GM18909 (cell line): Measurements from ENCODE around the gene TMEM94.

ENCODE experiments used
- ATAC-seq: cut with Tn5 transposase; IDR thresholded peaks from one replicate; pipeline ENCODE4 v1.9.1; 2021; ENCODE audit warnings: mild to moderate bottlenecking; ENCODE audit not compliant: unreplicated experiment, poor library complexity

Gene TMEM94

GRCh38 chr17:75521951-75522727 lies 65.7 kb downstream of the TMEM94 start:
- ATAC-seq: no peak

DNA sequence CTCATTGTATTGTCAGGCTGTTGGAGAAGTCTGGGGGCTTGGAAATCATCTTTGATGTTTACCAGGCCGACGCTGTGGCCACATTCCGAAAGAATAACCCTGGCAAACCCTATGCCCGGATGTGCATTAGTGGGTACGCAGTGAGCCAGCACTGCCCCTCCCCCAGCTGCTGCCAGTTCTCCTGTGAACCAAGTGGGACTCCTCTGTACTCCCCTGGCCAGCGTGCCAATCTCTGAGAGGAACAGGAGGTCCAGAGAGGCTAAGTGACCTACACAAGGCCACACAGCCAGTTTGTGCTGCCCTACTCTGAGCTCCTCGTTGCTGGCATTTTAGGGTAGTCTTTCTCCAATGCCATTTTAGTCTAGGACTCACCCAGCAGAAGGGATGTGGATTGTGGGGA lies 67.2 kb downstream of the TMEM94 start:
- no peak for ATAC-seq

DNA sequence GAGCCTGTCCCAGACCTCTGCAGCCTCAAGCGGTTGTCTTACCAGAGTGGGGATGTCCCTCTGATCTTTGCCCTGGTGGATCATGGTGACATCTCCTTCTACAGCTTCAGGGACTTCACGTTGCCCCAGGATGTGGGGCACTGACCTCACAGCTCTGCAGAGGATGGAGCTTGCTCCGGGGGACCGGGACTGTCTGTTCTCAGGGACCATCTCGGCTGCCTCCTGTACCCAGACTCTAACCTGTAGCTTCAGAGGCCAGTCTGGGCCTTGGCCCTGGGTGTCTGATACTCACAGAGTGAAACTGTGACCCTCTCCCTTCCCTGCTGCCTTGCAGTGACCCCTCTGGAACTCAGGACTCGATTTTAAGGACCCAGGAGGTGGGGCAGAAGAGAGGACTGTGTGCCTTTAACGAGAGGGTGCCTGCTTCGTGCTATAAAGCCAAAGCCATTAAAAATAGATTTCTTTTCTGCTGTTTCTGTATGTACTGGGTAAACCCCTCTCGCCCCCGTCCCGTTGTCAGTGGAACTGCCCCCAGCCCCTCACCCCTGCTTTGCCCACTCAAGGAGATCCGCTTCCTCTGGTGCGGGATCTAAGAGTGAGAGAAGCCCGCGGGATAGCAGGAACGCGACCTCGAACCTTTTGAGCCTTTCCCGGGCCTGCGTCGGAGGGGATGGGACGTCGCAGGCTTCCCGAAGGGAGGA lies 68.0 kb downstream of the TMEM94 start:
- ATAC-seq: no peak

DNA sequence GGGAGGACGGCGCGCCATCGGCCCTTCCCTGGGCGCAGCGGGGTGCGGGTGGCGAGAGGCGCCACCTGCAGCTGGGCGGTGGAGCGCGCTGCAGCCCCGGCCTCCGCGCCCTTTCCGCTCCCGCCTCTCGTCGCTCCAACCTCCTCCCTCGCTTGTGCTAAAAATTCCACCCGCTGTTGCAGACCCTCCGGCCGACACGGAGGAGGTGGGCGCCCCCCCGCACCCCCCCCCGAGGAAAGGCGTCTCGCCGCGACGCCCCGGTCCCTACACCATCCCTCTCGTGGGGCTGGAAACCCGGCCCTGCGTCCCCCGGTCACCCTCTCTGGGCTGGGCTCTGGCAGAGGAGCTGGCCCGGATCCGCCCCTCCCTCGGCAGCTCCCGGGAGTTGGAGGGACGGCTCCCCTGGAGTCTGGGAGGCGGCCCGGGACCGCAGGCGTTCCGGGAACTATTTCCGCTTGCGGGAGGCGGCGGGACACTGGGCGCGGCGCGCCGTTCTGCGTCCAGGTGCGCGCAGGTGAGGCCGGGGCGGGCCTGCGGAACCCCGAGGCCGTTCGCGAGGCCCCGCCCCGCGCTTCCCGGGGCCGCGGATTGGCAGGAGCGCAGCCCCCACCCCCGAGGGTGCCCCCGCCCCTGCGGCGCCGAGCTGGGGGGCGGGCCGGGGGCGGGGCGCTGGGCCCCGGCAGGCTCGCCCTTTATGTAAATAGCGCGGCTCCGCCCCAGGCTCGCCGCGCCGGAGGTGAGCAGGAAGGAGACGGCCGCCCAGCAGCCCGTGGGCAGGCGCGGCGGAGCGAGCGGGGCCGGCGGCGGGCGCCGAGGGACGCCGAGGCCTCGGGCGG lies 68.8 kb downstream of the TMEM94 start, which contains the start of gene LLGL2:
TSS of gene LLGL2 (plus strand) at position 728 of the 836 bp plus-strand sequence. CDS start 17,730 bp downstream, outside the sequence.
- peak; percentile 78 for ATAC-seq

GRCh38 chr17:75525806-75526554 lies 69.5 kb downstream of the TMEM94 start:
- ATAC-seq: peak; percentile 13

DNA sequence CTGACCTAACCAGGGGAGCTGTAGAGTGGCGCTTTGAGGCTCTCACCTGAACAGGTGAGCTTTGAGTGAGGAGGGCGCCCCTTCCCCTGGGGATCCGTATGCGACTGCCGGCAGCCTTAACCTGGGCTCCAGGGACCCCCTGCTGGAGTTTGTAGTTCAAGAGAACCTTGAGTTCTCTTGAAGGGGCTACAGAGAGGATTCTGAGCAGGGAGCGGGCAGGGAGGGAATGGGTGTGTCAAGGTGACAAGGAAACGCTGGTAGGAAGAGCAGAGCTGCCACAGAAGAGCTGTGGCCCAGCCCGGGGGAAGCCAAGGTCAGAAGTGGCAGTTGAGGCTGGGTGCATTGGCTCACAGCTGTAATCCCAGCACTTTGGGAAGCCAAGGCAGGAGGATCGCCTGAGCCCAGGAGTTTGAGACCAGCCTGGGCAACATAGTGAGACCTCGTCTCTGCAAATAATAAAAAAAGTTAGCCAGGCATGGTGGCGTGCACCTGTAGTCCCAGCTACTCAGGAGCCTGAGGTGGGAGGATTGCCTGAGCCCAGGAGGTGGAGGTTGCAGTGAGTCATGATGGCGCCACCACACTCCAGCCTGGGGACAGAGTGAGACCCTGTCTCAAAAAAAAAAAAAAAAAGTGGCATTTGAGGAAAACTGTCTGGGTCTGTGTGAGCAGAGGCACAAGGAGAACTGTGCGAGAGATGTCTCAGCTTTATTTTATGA lies 70.3 kb downstream of the TMEM94 start:
- ATAC-seq: no peak

- ATAC-seq: no peak
These were observed 74.6 kb downstream of the TMEM94 start for GRCh38 chr17:75530837-75531720.

DNA sequence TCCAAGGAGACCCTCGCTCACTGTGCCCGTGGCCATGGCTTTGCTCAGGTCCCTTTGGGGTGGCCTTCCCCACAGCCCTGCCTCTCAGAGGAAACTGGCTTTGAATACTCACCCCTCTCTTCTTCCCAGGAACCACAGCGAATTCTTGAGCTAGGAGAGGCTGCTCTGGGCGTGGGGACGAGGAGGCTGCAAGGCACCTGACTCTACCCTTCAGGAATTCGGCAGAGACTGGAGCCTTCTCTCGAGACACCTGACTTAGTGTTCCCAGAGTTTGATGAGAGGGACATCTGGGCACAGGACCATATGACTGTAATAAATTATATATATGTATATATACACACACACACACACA lies 75.3 kb downstream of the TMEM94 start:
- no peak for ATAC-seq

- ATAC-seq: peak; percentile 67
These were observed 78.7 kb downstream of the TMEM94 start for GRCh38 chr17:75535119-75535537.

GRCh38 chr17:75535871-75536270 lies 79.4 kb downstream of the TMEM94 start:
- no peak for ATAC-seq

DNA sequence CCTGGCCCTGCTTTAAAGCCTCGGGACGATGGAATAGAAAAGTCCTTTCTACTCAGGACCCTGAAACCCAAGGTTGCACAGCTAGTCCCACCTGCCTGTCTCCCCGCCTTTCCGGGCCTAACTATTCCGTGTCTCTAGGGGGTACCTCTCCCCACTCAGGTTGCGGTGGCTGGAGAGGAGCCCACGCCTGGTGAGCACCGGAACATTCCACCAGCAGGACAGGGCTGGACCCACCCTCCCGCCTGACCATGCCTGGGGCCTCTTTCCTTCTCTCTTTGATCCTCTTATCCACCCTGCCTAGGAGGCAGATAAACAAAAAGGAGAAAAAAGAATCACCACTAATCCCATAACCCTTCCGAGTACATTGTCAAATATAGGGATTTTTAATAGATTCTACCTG lies 79.9 kb downstream of the TMEM94 start:
- ATAC-seq: no peak

DNA sequence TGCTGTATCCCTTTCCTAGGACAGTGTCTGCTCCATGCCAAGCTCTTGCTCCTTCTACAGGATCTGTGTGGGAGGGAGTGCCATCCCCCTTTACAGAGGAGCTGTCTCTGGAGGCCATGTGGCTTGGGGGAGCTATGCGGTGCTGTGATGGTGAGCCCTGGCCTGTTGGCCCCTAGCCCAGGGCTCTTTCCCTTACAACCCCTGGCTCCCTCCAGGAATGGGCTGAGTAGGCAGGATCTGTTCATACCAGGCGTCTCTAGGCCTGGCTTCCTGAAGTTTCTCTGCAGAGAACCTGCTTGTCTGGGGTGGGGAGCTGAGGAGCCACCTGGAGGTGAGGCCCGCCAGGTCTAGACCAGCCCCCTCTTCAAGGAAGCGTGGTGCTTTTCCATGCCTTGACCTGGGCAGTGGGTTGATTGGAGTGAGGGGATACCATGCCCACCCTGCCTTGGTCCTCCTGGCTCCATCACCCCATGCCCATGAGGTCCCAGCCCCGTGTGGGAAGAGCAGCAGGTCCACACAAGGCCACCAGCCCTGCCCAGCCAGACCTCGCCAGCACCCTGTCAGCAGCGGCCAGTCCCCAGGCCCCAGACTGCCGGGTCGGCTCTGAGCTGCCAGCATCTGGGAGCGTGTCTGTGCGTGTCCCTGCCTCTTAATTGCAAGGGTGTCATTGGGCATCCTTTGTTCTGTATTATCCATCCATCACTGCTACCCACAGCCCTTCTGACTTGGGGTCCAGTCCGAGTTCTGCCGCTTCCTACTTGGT lies 83.7 kb downstream of the TMEM94 start:
- ATAC-seq: no peak

GRCh38 chr17:75540923-75541503 lies 84.6 kb downstream of the TMEM94 start:
- ATAC-seq: no peak

DNA sequence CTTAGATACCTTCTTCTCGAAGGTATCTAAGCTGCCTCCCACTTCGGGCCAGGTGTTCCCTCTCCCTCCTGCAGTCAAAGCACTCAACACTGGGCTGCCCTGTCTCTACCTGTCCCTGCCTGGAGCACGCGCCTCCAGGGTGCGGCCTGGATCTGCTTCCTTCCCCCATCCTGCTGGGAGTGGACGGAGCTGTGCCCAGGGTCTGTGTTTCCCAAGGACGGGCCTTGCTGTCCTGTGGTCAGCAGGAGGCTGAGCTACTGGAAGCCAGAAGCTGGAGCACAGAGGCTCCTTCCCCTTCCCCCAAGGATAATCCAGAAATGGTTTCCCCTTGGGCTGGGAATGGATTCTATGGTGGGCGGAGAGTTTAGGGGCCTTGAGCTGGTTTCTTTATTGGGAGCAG lies 85.8 kb downstream of the TMEM94 start:
- no peak for ATAC-seq

- ATAC-seq: no peak
These were observed 86.4 kb downstream of the TMEM94 start for GRCh38 chr17:75542728-75543336.

DNA sequence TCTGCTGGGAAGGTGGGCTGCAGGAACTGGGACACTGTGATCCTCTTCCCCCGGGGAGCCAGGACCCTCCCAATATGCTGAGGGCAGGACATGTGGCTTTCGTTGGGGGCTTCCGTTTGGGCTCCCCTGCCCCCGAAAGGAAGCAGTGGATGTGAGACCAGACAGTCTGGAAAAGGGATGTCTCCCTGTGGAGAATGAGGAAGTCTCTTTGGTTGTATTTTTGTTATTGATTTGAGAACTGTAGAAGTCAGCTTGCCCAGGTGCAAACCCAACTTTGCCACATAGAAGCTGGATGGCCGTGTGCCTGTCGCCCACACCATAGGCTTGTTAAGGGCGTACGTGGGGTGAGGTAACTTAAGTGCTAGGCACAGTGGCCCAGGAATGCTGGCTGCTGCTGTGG lies 87.8 kb downstream of the TMEM94 start:
- no peak for ATAC-seq

GRCh38 chr17:75546181-75546580 lies 89.7 kb downstream of the TMEM94 start:
- no peak for ATAC-seq
